ENCODE measurements around the gene PARP16.

PARP16 gene

GRCh38 chr15:65286704-65287519, at the start of gene PARP16:
PARP16 (minus strand) TSS chr15:65286883; CDS start chr15:65286426, 457 bp downstream.
- Histone ChIP-seq H3K4me3 (peak within 1 kb of the TSS; percentile 50 to 82 (median 62)), H3K27ac (peak within 1 kb of the TSS; percentile 64 to 94 (median 87))

DNA sequence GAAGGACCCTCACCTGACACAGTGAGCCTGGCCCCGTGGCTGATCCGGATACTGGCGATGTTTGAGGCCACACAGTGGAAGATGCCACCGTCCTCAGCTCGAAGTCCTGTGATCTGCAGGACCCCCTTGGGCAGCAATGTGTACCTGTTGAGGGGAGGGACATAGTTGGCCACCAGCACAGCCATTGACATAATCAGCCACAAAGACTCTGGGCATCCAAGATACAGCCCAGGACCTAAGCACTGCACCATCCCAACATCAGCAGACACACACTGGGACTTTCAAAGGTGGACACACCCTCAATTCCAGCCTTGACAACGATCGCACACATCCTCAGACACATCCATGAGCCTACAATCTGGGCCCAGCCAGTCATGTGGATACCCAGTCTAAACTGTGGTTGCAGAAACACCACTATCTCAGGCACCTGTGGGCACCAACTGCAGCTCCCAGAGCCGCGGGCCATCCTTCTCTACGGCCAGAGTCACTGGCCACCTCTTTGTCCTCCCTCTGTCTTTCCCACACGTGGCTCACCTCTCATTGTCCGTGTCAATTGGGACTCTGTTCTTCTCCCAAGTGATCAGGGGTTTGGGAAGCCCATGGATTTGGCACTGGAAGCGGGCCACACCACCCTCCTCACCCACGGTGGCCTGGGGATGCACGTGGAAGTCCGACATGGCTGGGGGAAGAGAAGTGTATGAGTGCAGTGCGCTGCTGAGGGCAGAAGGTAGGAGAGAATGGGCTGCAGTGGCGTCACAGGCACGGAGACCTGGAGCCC, 48.8 kb upstream of the PARP16 start:
- no peak overlapping the region for H3K4me3 ChIP-seq
- no peak overlapping the region for H3K27ac ChIP-seq

- Histone ChIP-seq H3K4me3 (no peak overlapping the region), H3K27ac (no peak overlapping the region)
Observed at GRCh38 chr15:65334586-65335231, 48.0 kb upstream of the PARP16 start.

- H3K4me3 ChIP-seq: no peak overlapping the region
- H3K27ac ChIP-seq: no peak overlapping the region
Observed at GRCh38 chr15:65333856-65334255, 47.2 kb upstream of the PARP16 start.

- Histone ChIP-seq H3K4me3 (no peak overlapping the region), H3K27ac (no peak overlapping the region)
Observed at GRCh38 chr15:65333148-65333820, 46.6 kb upstream of the PARP16 start.

- Histone ChIP-seq H3K4me3 (no peak overlapping the region), H3K27ac (no peak overlapping the region)
Observed at GRCh38 chr15:65332391-65333147, 45.9 kb upstream of the PARP16 start.

GRCh38 chr15:65331811-65332210, 45.1 kb upstream of the PARP16 start:
- no peak overlapping the region for H3K27ac ChIP-seq
- no peak overlapping the region for H3K4me3 ChIP-seq

GRCh38 chr15:65330934-65331645, 44.4 kb upstream of the PARP16 start:
- Histone ChIP-seq H3K27ac (no peak overlapping the region), H3K4me3 (no peak overlapping the region)

DNA sequence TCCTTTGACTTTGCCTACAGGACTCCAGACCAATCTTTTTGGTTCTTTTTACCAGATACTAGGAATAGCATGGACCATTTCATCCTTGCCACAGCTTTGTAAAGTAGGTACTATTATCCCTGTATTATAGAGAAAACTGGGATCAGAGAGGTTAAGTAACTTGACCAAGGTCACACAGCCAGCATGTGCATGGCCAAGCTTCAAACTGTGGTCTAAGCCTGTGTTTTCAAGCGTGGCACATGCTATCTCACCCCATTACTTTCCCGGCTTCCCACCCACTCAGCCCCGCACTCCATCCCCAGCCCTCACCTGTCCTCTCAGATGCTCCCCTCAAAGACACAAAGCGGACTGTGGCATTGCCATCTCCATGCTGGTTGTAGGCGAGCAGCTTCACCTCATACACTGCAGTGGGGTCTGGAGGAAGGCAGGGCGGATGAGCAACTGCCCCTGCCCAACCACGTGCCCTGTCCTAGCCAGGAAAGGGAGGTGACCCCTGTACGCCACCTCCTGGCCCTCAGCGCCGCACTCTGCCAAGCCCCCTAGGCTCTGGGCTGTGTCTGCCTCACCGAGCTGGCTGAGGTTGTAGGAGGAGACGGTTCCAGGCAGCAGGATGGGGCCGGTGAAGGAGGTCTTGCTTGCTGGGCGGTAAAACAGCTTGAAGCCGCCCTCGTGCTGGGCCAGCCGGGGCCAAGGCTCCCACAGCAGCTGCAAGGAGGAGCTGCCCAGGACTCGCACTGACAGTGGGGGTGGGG, 43.5 kb upstream of the PARP16 start:
- Histone ChIP-seq H3K27ac (no peak overlapping the region), H3K4me3 (no peak overlapping the region)

DNA sequence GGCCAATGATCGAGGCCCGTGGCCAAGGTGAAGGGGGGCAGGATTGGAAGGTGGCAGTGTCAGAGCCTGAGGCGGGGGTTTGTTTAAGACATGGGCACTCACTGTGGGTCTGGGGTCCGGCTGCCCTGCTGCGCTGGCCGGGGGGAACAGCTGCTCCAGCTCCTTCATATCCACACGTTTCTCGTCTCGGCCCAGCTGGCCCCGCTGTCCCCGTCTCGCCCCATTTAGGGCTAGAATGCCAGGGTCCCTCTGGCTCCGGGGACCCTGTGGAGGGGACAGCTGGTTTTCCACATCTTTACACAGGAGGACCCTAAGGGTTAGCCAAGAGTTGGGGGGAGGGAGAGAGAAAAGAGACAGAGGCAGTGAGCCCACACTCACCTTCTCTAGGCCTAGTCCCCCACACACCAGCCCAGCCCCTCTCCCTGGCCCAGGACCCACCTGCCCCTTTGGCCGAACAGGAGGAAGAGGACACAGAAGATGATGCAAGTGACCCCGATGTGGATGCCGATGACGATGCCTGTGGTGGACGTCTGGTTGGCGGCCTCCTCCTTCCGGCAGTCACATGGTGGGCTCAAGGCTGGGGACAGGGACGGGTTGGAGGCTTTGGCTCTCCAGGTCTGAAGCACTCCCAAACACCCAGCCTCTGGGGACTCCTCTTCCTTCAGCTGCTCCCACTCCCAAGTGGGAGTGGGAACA, 42.8 kb upstream of the PARP16 start:
- Histone ChIP-seq H3K4me3 (no peak overlapping the region), H3K27ac (no peak overlapping the region)

DNA sequence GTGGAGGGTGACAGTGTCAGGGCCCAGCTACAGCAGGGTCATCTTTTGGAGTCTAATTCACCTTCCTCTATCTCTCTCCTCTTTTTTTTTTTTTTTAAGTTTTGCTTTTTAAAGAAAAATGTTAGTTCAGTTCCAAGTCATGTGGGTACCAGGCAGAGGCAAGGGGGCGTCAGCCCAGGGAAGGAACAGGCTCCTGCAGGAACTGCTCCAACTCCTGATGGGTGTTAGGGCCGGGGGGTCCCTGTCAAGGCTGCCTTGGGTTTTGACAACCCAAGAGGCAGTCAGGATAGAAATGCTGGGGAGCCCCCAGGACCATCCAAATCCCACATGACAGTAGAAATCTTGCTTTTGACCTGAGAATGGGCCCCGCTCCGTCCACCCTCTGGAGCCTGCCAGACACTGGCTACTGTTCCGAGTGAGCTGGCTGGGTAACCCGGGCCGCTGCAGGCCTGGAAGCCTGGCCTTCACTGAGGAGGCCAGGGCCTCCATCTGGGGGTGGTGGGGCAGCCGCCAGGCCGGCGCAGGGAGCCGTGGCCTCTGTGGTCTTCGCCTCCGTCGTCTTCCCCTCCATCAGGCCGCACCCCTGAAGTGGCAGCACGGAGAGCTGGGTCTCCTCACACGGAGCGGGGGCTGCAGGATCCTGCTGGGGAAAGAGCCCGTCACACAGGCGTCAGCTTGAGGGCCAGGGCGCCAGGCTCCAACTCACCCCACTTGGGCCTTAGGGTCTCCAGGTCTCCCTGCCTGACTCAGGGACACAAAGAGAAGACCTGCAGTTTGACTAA, 42.0 kb upstream of the PARP16 start:
- no peak overlapping the region for H3K27ac ChIP-seq
- H3K4me3 ChIP-seq: no peak overlapping the region

DNA sequence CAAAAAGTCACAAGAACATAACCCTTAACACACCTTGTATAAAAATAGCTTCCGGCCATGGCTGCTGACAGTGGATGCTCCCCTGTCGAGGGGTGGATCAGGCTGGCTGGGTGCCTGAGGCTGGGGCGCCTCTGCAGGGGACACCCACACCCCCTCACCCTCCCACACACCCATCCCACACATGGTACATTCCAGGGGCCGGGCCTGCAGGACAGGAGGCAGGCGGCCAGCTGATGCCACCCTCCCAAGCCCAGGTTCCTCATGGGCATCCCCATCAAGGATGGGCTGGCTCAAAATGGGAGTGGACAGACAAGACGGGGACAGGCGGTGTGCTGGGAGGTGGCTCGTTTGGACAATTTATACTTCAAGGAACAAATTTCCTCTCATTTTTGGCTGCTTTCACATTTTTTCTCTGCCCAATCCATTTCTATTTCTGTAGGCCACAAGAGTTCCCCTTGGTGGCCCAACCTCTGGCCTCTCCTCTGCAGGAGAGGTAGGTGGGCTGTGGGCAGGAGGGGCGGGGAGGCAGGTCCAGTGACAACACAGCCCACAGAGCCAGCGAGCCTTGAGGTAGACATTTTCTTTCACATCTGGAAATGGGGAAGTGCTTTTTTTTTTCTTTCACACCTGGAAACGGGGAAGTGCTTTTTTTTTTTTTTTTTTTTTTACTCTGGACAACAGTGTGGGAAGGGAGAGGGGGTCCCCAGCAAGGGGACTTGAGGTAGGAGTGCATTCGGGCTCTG, 41.1 kb upstream of the PARP16 start:
- H3K4me3 ChIP-seq: no peak overlapping the region
- H3K27ac ChIP-seq: no peak overlapping the region

DNA sequence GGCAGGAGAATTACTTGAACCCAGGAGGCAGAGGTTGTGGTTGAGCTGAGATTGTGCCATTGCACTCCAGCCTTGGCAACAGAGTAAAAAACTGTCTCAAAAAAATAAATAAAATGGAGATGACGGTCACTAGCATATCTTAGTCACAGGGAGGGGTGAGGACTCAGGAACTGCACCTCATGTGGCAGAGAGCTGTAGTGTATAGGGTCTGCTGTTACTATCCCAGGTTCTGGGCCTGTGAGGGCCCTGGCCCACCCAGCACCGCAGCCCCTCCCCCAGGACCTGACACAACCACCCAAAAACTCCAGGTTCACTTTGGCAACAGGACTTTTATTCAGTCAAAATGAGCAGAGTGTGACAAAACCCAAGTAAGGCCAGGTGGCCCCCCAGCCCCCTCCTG, 40.1 kb upstream of the PARP16 start:
- H3K27ac ChIP-seq: no peak overlapping the region
- H3K4me3 ChIP-seq: no peak overlapping the region

DNA sequence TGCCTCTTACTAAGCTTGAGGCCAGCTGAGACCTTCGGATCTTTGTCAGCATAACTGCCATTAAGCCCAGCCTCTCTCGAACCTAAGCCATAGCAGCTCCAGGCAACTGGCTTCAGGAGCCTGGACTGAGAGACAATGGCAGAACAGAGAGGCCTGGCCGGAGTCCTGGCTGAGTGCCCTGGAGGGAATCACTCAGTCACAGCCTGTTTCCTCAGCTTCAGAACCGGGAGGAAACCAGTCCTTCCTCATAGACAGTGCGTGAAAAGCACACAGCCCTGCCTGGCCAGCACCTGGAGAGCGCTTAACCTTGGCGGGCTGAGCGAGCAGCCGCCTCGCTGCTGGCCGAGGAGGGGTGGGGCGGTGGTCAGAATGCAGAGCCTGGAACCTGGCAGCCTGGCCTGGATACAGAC, 39.4 kb upstream of the PARP16 start:
- Histone ChIP-seq H3K4me3 (no peak overlapping the region), H3K27ac (no peak overlapping the region)

DNA sequence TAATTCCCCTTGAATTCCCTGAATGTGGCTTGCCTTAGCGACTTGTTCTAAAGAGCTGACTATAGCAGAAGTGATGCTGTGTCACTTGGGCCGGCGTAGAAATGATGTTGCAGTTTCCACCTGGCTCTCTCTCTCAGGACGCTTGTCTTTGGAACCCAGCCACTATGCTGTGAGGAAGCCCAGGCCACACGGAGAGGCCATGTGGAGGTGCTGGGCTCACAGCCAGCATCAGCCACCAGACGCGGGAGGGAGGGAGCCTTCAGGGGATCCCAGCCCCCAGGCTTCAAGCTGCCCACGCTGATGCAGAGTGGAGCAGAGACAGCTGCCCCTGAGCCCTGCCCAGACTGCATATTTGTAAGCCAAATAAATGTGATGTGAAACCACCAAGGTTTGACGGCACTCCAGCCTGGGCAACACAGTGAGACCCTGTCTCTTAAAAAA, 36.4 kb upstream of the PARP16 start:
- Histone ChIP-seq H3K27ac (no peak overlapping the region), H3K4me3 (no peak overlapping the region)

GRCh38 chr15:65318870-65319356, 32.2 kb upstream of the PARP16 start:
- H3K27ac ChIP-seq: no peak overlapping the region
- H3K4me3 ChIP-seq: no peak overlapping the region
